Stimulated activated naive CD8-positive, alpha-beta T cell treated with anti-CD3 and anti-CD28 coated beads, Interleukin-15, Interleukin-2, amounts not matched to agents 100 U/mL and 50 U/mL, for 24 hours (primary cell): Measurements from ENCODE around the gene MUC12.
"Not testable (repeated sequence)": the region's sequence is repeated elsewhere in the genome, so short reads cannot be mapped to it uniquely, and the experiment has no call there.

Source experiments
- ATAC-seq: fragments of 150-1000 bp; cut with Tn5 transposase; one replicate; pipeline ENCODE4 v1.10.0; 2021
- DNase-seq: peaks from one replicate; pipeline ENCODE4 v3.0.0; 2021

MUC12 gene

GRCh38 chr7:100962537-100962936 is 6.8 kb upstream of the MUC12 start:
- DNase-seq (no peak), ATAC-seq (no peak)

- DNase-seq (no peak), ATAC-seq (no peak)
Measured at GRCh38 chr7:100963386-100963785, 6.0 kb upstream of the MUC12 start.

GRCh38 chr7:100963874-100964273 is 5.5 kb upstream of the MUC12 start:
- DNase-seq, result no peak
- ATAC-seq, result no peak

GRCh38 chr7:100964630-100965029 is 4.7 kb upstream of the MUC12 start:
- no peak for ATAC-seq
- DNase-seq, result no peak

GRCh38 chr7:100965045-100965722 is 4.2 kb upstream of the MUC12 start:
- no peak for ATAC-seq
- no peak for DNase-seq

GRCh38 chr7:100965723-100966541 is 3.4 kb upstream of the MUC12 start:
- ATAC-seq (peak; percentile 72), DNase-seq (peak; percentile 91)

GRCh38 chr7:100966542-100967291 is 2.6 kb upstream of the MUC12 start:
- ATAC-seq (no peak), DNase-seq (no peak)

- no peak for ATAC-seq
- no peak for DNase-seq
Measured at GRCh38 chr7:100967292-100967863, 2.0 kb upstream of the MUC12 start.

- DNase-seq, result no peak
- no peak for ATAC-seq
Measured at GRCh38 chr7:100968031-100968430, 1.3 kb upstream of the MUC12 start.

- DNase-seq (no peak), ATAC-seq (no peak)
Measured at GRCh38 chr7:100968650-100969049, 715 bp upstream of the MUC12 start.

GRCh38 chr7:100971111-100972001 is 2.0 kb downstream of the MUC12 start:
- DNase-seq (no peak), ATAC-seq (no peak)

GRCh38 chr7:100972002-100972347 is 2.6 kb downstream of the MUC12 start:
- no peak for ATAC-seq
- DNase-seq, result no peak

- ATAC-seq, result no peak
- DNase-seq, result no peak
Measured at GRCh38 chr7:100974021-100974420, 4.7 kb downstream of the MUC12 start.

- no peak for ATAC-seq
- no peak for DNase-seq
Measured at GRCh38 chr7:100975371-100975821, 6.0 kb downstream of the MUC12 start.

- DNase-seq (no peak), ATAC-seq (no peak)
Measured at GRCh38 chr7:100978300-100978699, 8.9 kb downstream of the MUC12 start.

GRCh38 chr7:100983451-100984187 is 14.3 kb downstream of the MUC12 start:
- ATAC-seq (no peak), DNase-seq (no peak)

- not testable (repeated sequence) for DNase-seq, ATAC-seq
Measured at GRCh38 chr7:100984241-100984918, 15.0 kb downstream of the MUC12 start.

- not testable (repeated sequence) for DNase-seq, ATAC-seq
Measured at GRCh38 chr7:100985033-100985797, 15.8 kb downstream of the MUC12 start.

- ATAC-seq, result no peak
- DNase-seq, result no peak
Measured at GRCh38 chr7:100991631-100992030, 22.3 kb downstream of the MUC12 start.
